Stimulated activated CD4-positive, alpha-beta T cell treated with anti-CD3 and anti-CD28 coated beads, TNF-alpha, amount 100 ng/mL, for 4 hours (primary cell): ENCODE measurements around the gene PPM1L.

Experiments used
- DNase-seq, 3 experiments: peaks; one replicate each; pipeline ENCODE4 v3.0.0-alpha.2; 2020; ENCODE audit warnings: low read depth in 3 of 3

PPM1L gene

GRCh38 chr3:161100994-161101393 is 345.0 kb downstream of the PPM1L start:
- DNase-seq, result no peak

GRCh38 chr3:161101609-161102008 is 345.6 kb downstream of the PPM1L start:
- DNase-seq, result no peak

GRCh38 chr3:161103776-161104385 is 347.9 kb downstream of the PPM1L start:
- no peak for DNase-seq

- peak in 1 of 3 experiments; percentile 6 for DNase-seq
Observed at GRCh38 chr3:161104561-161105551, 348.8 kb downstream of the PPM1L start, which contains the start of gene B3GALNT1. B3GALNT1 (minus strand) TSS chr3:161105349; CDS start chr3:161086754, 18,595 bp downstream.

GRCh38 chr3:161107311-161107710 is 351.3 kb downstream of the PPM1L start:
- no peak for DNase-seq

- no peak for DNase-seq
Observed at GRCh38 chr3:161108840-161109239, 352.8 kb downstream of the PPM1L start.

- DNase-seq, result no peak
Observed at GRCh38 chr3:161117646-161118045, 361.6 kb downstream of the PPM1L start.

GRCh38 chr3:161126495-161126894 is 370.5 kb downstream of the PPM1L start:
- DNase-seq, result no peak
